Embryonic facial prominence (tissue), 1 donor: ENCODE results near the gene HOXB8.

Source experiments
- DNase-seq: peaks from one replicate; pipeline ENCODE4 v3.0.0-alpha.2; 2016; ENCODE audit errors: extremely low spot score

HOXB8 gene

GRCh38 chr17:48615047-48615962, at the start of gene HOXB8:
HOXB8 (minus strand) TSS chr17:48615292; CDS start chr17:48614704, 588 bp downstream.
- DNase-seq = no peak

- no peak for DNase-seq
These were observed 48.2 kb upstream of the HOXB8 start for GRCh38 chr17:48663134-48663924.

GRCh38 chr17:48655913-48656312, 40.8 kb upstream of the HOXB8 start:
- DNase-seq = no peak

GRCh38 chr17:48649741-48650140, 34.6 kb upstream of the HOXB8 start:
- DNase-seq = no peak

- DNase-seq = no peak
These were observed 32.8 kb upstream of the HOXB8 start for GRCh38 chr17:48647963-48648245.

GRCh38 chr17:48647103-48647962, 32.2 kb upstream of the HOXB8 start:
- no peak for DNase-seq

- DNase-seq = no peak
These were observed 31.4 kb upstream of the HOXB8 start for GRCh38 chr17:48646183-48647102.

GRCh38 chr17:48645639-48646182, 30.6 kb upstream of the HOXB8 start:
- no peak for DNase-seq

GRCh38 chr17:48644910-48645557, 29.9 kb upstream of the HOXB8 start:
- no peak for DNase-seq

- no peak for DNase-seq
These were observed 29.1 kb upstream of the HOXB8 start for GRCh38 chr17:48644159-48644558.

GRCh38 chr17:48643697-48644012, 28.6 kb upstream of the HOXB8 start:
- no peak for DNase-seq

- no peak for DNase-seq
These were observed 28.0 kb upstream of the HOXB8 start for GRCh38 chr17:48642843-48643696.

GRCh38 chr17:48642059-48642842, 27.2 kb upstream of the HOXB8 start:
- DNase-seq = no peak

GRCh38 chr17:48641541-48642058, 26.5 kb upstream of the HOXB8 start:
- no peak for DNase-seq

- no peak for DNase-seq
These were observed 25.7 kb upstream of the HOXB8 start for GRCh38 chr17:48640858-48641180.

- DNase-seq = no peak
These were observed 25.1 kb upstream of the HOXB8 start for GRCh38 chr17:48639982-48640857.

- no peak for DNase-seq
These were observed 24.0 kb upstream of the HOXB8 start for GRCh38 chr17:48639136-48639535.
